H9 (cell line): ENCODE data around the gene SPTBN4. TPM values are rescaled to one million over a fixed set of nuclear protein-coding genes. Genes with fewer than 3 reads are reported as not detected.

Source experiments
- DNase-seq: peaks from one replicate; pipeline ENCODE4 v3.0.0-alpha.2; 2017
- H2AFZ ChIP-seq: one replicate; pipeline ENCODE4 v1.6.1; 2013; ENCODE audit warnings: mild to moderate bottlenecking, low read length, control low read depth, moderate library complexity
- H2AK5ac ChIP-seq: 2 replicates; pipeline ENCODE4 v1.6.1; 2013; ENCODE audit warnings: low read length, control low read depth, mixed read lengths; ENCODE audit not compliant: insufficient read length
- H2BK120ac ChIP-seq: one replicate; pipeline ENCODE4 v1.6.1; 2013; ENCODE audit warnings: low read depth, mild to moderate bottlenecking, low read length, control low read depth, inconsistent platforms; ENCODE audit not compliant: poor library complexity, severe bottlenecking
- H2BK12ac ChIP-seq: 2 replicates; pipeline ENCODE4 v1.6.1; 2013; ENCODE audit warnings: low read length, control low read depth, mixed read lengths, low read depth; ENCODE audit not compliant: insufficient read length
- H2BK15ac ChIP-seq: 2 replicates; pipeline ENCODE4 v1.6.1; 2013; ENCODE audit warnings: low read depth, low read length, control low read depth
- H2BK20ac ChIP-seq: one replicate; pipeline ENCODE4 v1.6.1; 2013; ENCODE audit warnings: low read depth, mild to moderate bottlenecking, low read length, control low read depth, inconsistent platforms; ENCODE audit not compliant: poor library complexity, severe bottlenecking
- H2BK5ac ChIP-seq: 2 replicates; pipeline ENCODE4 v1.6.1; 2013; ENCODE audit warnings: low read length, control low read depth, mixed read lengths; ENCODE audit not compliant: insufficient read length
- H3K14ac ChIP-seq: 2 replicates; pipeline ENCODE4 v1.6.1; 2013; ENCODE audit warnings: low read length, control low read depth; ENCODE audit not compliant: insufficient read depth
- H3K18ac ChIP-seq: 2 replicates; pipeline ENCODE4 v1.6.1; 2013; ENCODE audit warnings: low read depth, mild to moderate bottlenecking, mixed read lengths, low read length, control low read depth; ENCODE audit not compliant: insufficient read length
- H3K23ac ChIP-seq: 2 replicates; pipeline ENCODE4 v1.6.1; 2013; ENCODE audit warnings: low read length, control low read depth, mixed read lengths, low read depth; ENCODE audit not compliant: insufficient read length
- H3K23me2 ChIP-seq: 2 replicates; pipeline ENCODE4 v1.6.1; 2013; ENCODE audit warnings: low read depth, mild to moderate bottlenecking, mixed read lengths, low read length, control low read depth; ENCODE audit not compliant: insufficient read length, poor library complexity, severe bottlenecking
- H3K27ac ChIP-seq: 2 replicates; pipeline ENCODE4 v1.5.1; 2013; ENCODE audit warnings: low read length, control low read depth, mixed read lengths, low read depth; ENCODE audit not compliant: insufficient read length
- H3K27me3 ChIP-seq: 2 replicates; pipeline ENCODE4 v1.6.1; 2013; ENCODE audit warnings: low read length, control low read depth, inconsistent platforms; ENCODE audit not compliant: insufficient read depth
- H3K4ac ChIP-seq: 2 replicates; pipeline ENCODE4 v1.6.1; 2013; ENCODE audit warnings: low read depth, mild to moderate bottlenecking, control low read depth, inconsistent platforms, low read length, moderate library complexity
- H3K4me1 ChIP-seq: 2 replicates; pipeline ENCODE4 v1.6.1; 2013; ENCODE audit warnings: low read length, control low read depth, inconsistent platforms; ENCODE audit not compliant: insufficient read depth
- H3K4me2 ChIP-seq: 2 replicates; pipeline ENCODE4 v1.6.1; 2013; ENCODE audit warnings: low read length, control low read depth, mixed read lengths; ENCODE audit not compliant: insufficient read length, insufficient read depth
- H3K56ac ChIP-seq: 2 replicates; pipeline ENCODE4 v1.6.1; 2013; ENCODE audit warnings: low read depth, mild to moderate bottlenecking, mixed read lengths, low read length, control low read depth; ENCODE audit not compliant: insufficient read length
- H3K79me1 ChIP-seq: 2 replicates; pipeline ENCODE4 v1.6.1; 2013; ENCODE audit warnings: low read depth, mild to moderate bottlenecking, moderate library complexity, low read length, control low read depth, inconsistent platforms; ENCODE audit not compliant: insufficient read depth, poor library complexity, severe bottlenecking
- H3K79me2 ChIP-seq: 2 replicates; pipeline ENCODE4 v1.6.1; 2013; ENCODE audit warnings: low read length, control low read depth, inconsistent platforms; ENCODE audit not compliant: insufficient read depth
- H3K9ac ChIP-seq: 2 replicates; pipeline ENCODE4 v1.6.1; 2013; ENCODE audit warnings: low read length, control low read depth, mixed read lengths; ENCODE audit not compliant: insufficient read length; ENCODE audit errors: extremely low read depth
- H3K9me3 ChIP-seq: one replicate; pipeline ENCODE4 v1.6.1; 2013; ENCODE audit warnings: low read depth, low read length, inconsistent platforms; ENCODE audit not compliant: control insufficient read depth
- H3T11ph ChIP-seq: one replicate; pipeline ENCODE4 v1.6.1; 2013; ENCODE audit warnings: mild to moderate bottlenecking, low read length, control low read depth, inconsistent platforms
- H4K20me1 ChIP-seq: one replicate; pipeline ENCODE4 v1.6.1; 2013; ENCODE audit not compliant: control insufficient read depth, insufficient read length, insufficient read depth
- H4K5ac ChIP-seq: 2 replicates; pipeline ENCODE4 v1.6.1; 2013; ENCODE audit warnings: low read depth, mild to moderate bottlenecking, mixed read lengths, low read length, control low read depth; ENCODE audit not compliant: insufficient read length
- H4K8ac ChIP-seq: replicated peaks from 2 replicates; pipeline ENCODE4 v1.6.1; 2013; ENCODE audit warnings: low read length, control low read depth, mixed read lengths, low read depth; ENCODE audit not compliant: insufficient read length
- H4K91ac ChIP-seq: 2 replicates; pipeline ENCODE4 v1.6.1; 2013; ENCODE audit warnings: low read depth, mild to moderate bottlenecking, moderate library complexity, mixed read lengths, low read length, control low read depth; ENCODE audit not compliant: insufficient read length
- H3K27ac Mint-ChIP-seq, 3 experiments: 2 replicates in 2 of 3; 3 replicates in 1 of 3; pipeline ENCODE4 v1.8.0; 2020 to 2021; ENCODE audit warnings: mixed read lengths in 3 of 3, mild to moderate bottlenecking in 1 of 3, moderate library complexity in 1 of 3
- H3K27me3 Mint-ChIP-seq: 2 replicates; pipeline ENCODE4 v1.8.0; 2021; ENCODE audit warnings: low read depth, mild to moderate bottlenecking, moderate library complexity, mixed read lengths
- H3K36me3 Mint-ChIP-seq, 3 experiments: 2 replicates in 2 of 3; 3 replicates in 1 of 3; pipeline ENCODE4 v1.8.0; 2020 to 2021; ENCODE audit warnings: low read depth in 3 of 3, mixed read lengths in 3 of 3; ENCODE audit not compliant: insufficient read depth in 1 of 3
- H3K4me1 Mint-ChIP-seq, 2 experiments: 2 replicates each; pipeline ENCODE4 v1.8.0; 2020; ENCODE audit warnings: mixed read lengths in 2 of 2
- H3K4me3 Mint-ChIP-seq, 2 experiments: 2 replicates in 1 of 2; 3 replicates in 1 of 2; pipeline ENCODE4 v1.8.0; 2020 to 2021; ENCODE audit warnings: mild to moderate bottlenecking in 2 of 2, mixed read lengths in 2 of 2, moderate library complexity in 1 of 2
- H3K9me3 Mint-ChIP-seq, 2 experiments: 2 replicates in 1 of 2; 3 replicates in 1 of 2; pipeline ENCODE4 v1.8.0; 2020; ENCODE audit warnings: mild to moderate bottlenecking in 2 of 2, mixed read lengths in 2 of 2, moderate library complexity in 1 of 2
- CTCF ChIP-seq: fragments of 200-600 bp; sonication (generic); conservative IDR thresholded peaks from 3 replicates; pipeline ENCODE4 v1.8.0; 2021; ENCODE audit warnings: antibody characterized with exemption, mild to moderate bottlenecking
- WGBS: extraction: QIAGEN DNeasy Blood & Tissue Kit; methylation state at CpG from one replicate; pipeline ENCODE4 v1.1.7; 2013; ENCODE audit warnings: missing lambda C conversion rate, low lambda C conversion rate, mixed read lengths; ENCODE audit not compliant: insufficient read length; ENCODE audit errors: extremely low coverage; 5-methylcytosine and 5-hydroxymethylcytosine counted together
- total RNA-seq: library from RNA; stranded (reverse); gene quantifications from 2 replicates; pipeline ENCODE4 v1.2.1, GENCODE V29; 2021

Gene SPTBN4
- total RNA-seq, 1 experiment from 2014 or later = 2.9 TPM

GRCh38 chr19:40552848-40553247 is 86.0 kb downstream of the SPTBN4 start:
- Mint-ChIP-seq H3K4me1 (peaks cover 10 to 32% of the 10 kb centered on the region in 2 experiments), H3K36me3 (no peaks in the 10 kb centered on the region; a peak in 1 of 7 replicates), H3K9me3 (no peaks in the 10 kb centered on the region), H3K27me3 (peaks cover 79% of the 10 kb centered on the region), H3K4me3 (no peak overlapping the region), H3K27ac (no peak overlapping the region)
- Histone ChIP-seq H2BK120ac (no peak overlapping the region), H3K9me3 (no peaks in the 10 kb centered on the region), H3K27me3 (peaks cover 4% of the 10 kb centered on the region; the same call in 1 of the 2 replicates), H2AK5ac (no peak overlapping the region), H3K79me1 (no peaks in the 10 kb centered on the region), H3K4me1 (no peaks in the 10 kb centered on the region), H3K9ac (no peak overlapping the region), H3T11ph (no peak overlapping the region), H3K18ac (no peak overlapping the region), H3K27ac (no peak overlapping the region), H2BK5ac (no peak overlapping the region), H2BK12ac (no peak overlapping the region), H3K23me2 (peaks cover 5% of the 10 kb centered on the region), H4K91ac (no peak overlapping the region), H4K5ac (no peak overlapping the region), H3K14ac (no peak overlapping the region), H2BK15ac (no peak overlapping the region), H4K8ac (no peak overlapping the region), H3K4ac (no peak overlapping the region), H3K4me2 (no peak overlapping the region), H2BK20ac (no peak overlapping the region), H3K79me2 (no peaks in the 10 kb centered on the region), H2AFZ (no peak overlapping the region), H3K23ac (no peak overlapping the region), H4K20me1 (no peaks in the 10 kb centered on the region), H3K56ac (no peak overlapping the region)
- no CpG with 5 or more reads among the region's 3 CpGs for WGBS
- TF ChIP-seq CTCF = no peak
- no peak for DNase-seq
